Liver (tissue), 3 donors: ENCODE measurements around the gene RMP24.

ENCODE experiments used
- GABPA ChIP-seq, 2 donors: IDR thresholded peaks in 1 of 2; conservative IDR thresholded peaks in 1 of 2; 2 replicates each; pipeline ENCODE4 v1.6.1; 2016; ENCODE audit warnings: antibody characterized with exemption in 2 of 2, mild to moderate bottlenecking in 1 of 2, moderate library complexity in 1 of 2
- JUND ChIP-seq, 2 donors: IDR thresholded peaks; 2 replicates each; pipeline ENCODE4 v1.6.1; 2016; ENCODE audit warnings: antibody characterized with exemption in 2 of 2
- RAD21 ChIP-seq, 2 donors: IDR thresholded peaks; 2 replicates each; pipeline ENCODE4 v1.6.1; 2016; ENCODE audit warnings: antibody characterized with exemption in 2 of 2, mild to moderate bottlenecking in 2 of 2
- YY1 ChIP-seq: IDR thresholded peaks from 2 replicates; pipeline ENCODE4 v1.6.1; 2016; ENCODE audit warnings: antibody characterized with exemption, mild to moderate bottlenecking
- TF ChIP-seq, protein P1 (sequence below): fragments of 150-350 bp; IDR thresholded peaks from 2 replicates; pipeline ENCODE4 v1.5.1; 2017; ENCODE audit warnings: improper control_type of control experiment, low read depth, low read length; ENCODE audit not compliant: missing input control
- TF ChIP-seq, protein P2 (sequence below): IDR thresholded peaks from 2 replicates; pipeline ENCODE4 v1.6.1; 2016; ENCODE audit warnings: antibody characterized with exemption
- TF ChIP-seq, protein P3 (sequence below): IDR thresholded peaks from 2 replicates; pipeline ENCODE4 v1.6.1; 2016; ENCODE audit warnings: antibody characterized with exemption
- TF ChIP-seq, protein P4 (sequence below): IDR thresholded peaks from 2 replicates; pipeline ENCODE4 v1.6.1; 2016; ENCODE audit warnings: antibody characterized with exemption, mild to moderate bottlenecking
- donor health status: healthy.
- donor health status: healthy.

DNA sequence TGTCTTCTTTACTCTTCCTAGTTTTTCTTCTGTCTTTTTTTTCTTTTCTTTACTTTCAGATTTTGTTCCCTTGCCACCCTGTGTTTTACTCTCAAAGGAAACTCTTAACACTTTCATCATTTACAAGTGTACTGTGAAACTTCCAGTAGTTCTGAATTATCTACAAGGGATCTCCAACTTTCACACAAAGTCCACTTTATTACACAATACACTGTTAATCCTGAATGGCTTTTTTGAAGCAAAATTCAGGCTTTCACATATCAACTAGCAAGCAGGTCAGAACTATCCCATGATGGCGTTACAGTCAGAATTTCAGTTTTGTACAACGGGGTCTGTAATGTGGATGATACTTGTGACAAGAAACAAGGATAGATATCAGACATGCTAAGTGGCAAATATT lies 34.5 kb downstream of the RMP24 start:
- TF ChIP-seq RAD21 (IDR thresholded peaks at IDR 0.05) (no peak), YY1 (no peak), JUND (IDR thresholded peaks at IDR 0.05) (no peak), GABPA (IDR thresholded peaks at IDR 0.05 in 1 of 2, conservative IDR thresholded peaks at IDR 0.05 in 1 of 2) (no peak)
- TF ChIP-seq, protein P1, sequence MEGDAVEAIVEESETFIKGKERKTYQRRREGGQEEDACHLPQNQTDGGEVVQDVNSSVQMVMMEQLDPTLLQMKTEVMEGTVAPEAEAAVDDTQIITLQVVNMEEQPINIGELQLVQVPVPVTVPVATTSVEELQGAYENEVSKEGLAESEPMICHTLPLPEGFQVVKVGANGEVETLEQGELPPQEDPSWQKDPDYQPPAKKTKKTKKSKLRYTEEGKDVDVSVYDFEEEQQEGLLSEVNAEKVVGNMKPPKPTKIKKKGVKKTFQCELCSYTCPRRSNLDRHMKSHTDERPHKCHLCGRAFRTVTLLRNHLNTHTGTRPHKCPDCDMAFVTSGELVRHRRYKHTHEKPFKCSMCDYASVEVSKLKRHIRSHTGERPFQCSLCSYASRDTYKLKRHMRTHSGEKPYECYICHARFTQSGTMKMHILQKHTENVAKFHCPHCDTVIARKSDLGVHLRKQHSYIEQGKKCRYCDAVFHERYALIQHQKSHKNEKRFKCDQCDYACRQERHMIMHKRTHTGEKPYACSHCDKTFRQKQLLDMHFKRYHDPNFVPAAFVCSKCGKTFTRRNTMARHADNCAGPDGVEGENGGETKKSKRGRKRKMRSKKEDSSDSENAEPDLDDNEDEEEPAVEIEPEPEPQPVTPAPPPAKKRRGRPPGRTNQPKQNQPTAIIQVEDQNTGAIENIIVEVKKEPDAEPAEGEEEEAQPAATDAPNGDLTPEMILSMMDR, result no peak
- TF ChIP-seq, protein P2, sequence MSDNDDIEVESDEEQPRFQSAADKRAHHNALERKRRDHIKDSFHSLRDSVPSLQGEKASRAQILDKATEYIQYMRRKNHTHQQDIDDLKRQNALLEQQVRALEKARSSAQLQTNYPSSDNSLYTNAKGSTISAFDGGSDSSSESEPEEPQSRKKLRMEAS, result no peak
- TF ChIP-seq, protein P3, sequence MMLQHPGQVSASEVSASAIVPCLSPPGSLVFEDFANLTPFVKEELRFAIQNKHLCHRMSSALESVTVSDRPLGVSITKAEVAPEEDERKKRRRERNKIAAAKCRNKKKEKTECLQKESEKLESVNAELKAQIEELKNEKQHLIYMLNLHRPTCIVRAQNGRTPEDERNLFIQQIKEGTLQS, result no peak
- TF ChIP-seq, protein P4, sequence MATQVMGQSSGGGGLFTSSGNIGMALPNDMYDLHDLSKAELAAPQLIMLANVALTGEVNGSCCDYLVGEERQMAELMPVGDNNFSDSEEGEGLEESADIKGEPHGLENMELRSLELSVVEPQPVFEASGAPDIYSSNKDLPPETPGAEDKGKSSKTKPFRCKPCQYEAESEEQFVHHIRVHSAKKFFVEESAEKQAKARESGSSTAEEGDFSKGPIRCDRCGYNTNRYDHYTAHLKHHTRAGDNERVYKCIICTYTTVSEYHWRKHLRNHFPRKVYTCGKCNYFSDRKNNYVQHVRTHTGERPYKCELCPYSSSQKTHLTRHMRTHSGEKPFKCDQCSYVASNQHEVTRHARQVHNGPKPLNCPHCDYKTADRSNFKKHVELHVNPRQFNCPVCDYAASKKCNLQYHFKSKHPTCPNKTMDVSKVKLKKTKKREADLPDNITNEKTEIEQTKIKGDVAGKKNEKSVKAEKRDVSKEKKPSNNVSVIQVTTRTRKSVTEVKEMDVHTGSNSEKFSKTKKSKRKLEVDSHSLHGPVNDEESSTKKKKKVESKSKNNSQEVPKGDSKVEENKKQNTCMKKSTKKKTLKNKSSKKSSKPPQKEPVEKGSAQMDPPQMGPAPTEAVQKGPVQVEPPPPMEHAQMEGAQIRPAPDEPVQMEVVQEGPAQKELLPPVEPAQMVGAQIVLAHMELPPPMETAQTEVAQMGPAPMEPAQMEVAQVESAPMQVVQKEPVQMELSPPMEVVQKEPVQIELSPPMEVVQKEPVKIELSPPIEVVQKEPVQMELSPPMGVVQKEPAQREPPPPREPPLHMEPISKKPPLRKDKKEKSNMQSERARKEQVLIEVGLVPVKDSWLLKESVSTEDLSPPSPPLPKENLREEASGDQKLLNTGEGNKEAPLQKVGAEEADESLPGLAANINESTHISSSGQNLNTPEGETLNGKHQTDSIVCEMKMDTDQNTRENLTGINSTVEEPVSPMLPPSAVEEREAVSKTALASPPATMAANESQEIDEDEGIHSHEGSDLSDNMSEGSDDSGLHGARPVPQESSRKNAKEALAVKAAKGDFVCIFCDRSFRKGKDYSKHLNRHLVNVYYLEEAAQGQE, result no peak
